HG02588 (cell line): ENCODE measurements around the gene MMP24.

Experiments used
- ATAC-seq: cut with Tn5 transposase; IDR thresholded peaks from one replicate; pipeline ENCODE4 v1.9.1; 2021; ENCODE audit warnings: mild to moderate bottlenecking, moderate library complexity; ENCODE audit not compliant: unreplicated experiment

MMP24 gene

GRCh38 chr20:35291654-35292503 lies 65.4 kb downstream of the MMP24 start, which contains the start of gene FAM83C:
FAM83C (minus strand) TSS chr20:35292425; CDS start chr20:35292304, 121 bp downstream.
- no peak for ATAC-seq

DNA sequence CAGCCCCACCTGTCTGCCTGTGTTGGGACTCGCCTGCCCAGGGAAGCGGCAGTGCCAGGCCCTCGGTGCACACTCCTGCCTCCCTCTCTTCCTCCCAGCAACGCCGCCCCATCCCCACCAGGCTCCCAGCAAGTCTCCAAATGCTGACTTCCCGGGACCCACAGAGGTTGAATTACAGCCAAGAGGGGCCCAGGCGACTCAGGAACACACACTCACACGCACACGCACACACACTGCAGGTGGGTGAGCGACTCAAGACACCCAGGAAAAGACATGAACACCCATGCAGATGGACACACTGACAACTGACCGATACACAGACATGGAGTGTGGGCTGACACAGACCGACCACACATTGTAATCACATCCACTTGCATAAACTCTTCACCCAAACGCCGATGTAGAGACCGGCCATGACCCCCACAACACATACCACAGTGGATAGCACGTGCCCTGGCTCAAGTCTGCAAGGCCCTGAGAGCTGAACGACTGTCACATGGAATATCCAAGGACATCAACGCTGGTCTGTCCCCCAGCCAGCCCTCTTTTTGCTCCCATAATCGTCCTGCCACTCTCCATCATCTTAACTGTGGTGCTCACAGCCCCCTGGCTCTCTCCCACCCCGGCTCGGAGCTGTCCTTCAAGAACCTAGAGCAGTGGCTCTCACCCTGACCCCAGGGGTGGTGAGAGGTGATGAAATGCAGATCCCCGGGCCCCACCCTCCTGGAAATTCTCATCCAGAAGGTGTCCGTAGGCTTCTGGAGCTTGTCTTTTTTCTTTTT lies 66.2 kb downstream of the MMP24 start:
- ATAC-seq: no peak

DNA sequence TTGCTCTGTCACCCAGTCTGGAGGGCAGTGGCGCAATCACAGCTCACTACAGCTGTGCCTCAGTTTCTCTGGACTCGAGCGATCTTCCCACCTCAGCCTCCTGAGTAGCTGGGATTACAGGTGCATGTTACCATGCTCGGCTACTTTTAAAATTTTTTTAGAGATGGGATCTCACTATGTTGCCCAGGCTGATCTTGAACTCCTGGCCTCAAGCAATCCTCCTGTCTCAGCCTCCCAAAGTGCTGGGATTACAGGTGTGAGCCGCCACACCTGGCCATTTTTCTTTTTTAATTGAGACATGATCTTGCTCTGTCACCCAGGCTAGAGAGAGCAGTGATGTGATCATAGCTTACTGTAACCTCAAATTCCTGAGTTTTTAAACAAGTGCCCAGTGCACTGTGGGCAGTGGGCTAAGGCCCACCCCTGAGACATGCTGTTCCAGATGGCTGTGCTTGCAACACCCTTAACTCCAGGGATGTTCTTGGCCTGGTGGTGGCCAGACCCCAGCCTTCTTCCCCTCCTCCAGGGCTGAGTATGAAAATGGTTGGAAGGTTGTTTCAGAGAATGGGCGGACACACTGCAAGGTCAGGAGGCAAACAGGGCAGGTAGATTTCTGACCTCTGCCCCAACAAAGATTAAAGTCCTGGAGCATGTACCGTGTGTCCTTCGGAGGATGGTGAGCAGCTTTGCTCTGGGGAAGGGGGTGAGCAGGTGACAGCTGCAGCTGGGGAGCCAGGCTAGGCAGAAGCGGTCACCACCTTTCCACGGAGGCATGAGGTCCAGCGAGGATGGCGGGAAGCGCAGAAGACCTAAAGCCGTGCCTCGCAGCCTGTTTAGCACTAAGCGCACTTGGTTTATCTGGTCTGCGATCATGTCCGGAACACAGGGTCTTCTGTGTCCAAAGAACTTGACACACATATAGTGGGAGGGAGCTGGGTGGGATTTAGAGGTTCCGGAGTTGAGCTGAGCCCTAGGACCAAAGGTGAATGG lies 67.1 kb downstream of the MMP24 start:
- ATAC-seq: no peak

GRCh38 chr20:35294293-35294685 lies 67.8 kb downstream of the MMP24 start:
- ATAC-seq: no peak

- no peak for ATAC-seq
Measured at GRCh38 chr20:35295058-35295457, 68.6 kb downstream of the MMP24 start.

DNA sequence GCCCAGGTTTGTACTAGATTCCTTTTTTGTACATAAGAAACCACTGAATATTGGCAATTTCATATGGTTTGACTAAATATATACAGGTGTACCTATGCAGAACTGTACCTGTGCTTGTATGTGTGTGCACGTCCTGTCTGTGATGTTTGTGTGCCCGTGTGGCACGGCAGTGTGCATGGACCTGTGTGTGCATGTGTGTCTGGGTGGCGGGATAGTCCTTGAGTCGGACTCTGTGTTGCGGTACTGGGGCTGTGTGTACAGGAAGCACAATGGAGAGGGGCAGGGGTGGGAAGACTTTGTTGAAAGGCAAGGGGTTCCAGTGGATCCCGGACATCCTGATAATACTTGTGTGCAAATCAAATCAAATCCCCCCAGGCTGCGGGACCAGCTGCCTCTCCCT lies 69.2 kb downstream of the MMP24 start:
- ATAC-seq: no peak

DNA sequence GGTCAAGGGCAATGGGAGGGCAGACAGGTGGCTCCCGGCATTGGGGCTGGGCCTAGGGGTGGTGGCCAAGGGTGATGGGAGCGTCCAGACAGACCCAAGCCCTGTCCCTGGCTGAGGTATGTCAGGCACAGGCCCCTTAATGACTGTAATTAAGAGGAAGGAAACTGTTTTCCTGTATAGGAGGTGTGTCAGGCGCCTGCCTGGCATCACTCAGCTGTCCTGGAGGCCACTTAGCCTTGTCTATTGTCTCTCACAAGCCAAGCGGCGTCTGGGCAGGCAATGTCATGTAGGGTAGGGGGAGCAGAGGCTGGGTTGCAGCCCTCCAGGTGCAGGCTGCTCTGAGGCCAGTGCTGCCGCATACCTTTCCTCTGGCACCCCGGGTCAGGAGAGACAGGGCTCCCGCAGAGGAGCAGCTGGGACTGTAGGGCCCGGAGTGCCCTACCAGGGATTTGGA lies 69.6 kb downstream of the MMP24 start:
- no peak for ATAC-seq

DNA sequence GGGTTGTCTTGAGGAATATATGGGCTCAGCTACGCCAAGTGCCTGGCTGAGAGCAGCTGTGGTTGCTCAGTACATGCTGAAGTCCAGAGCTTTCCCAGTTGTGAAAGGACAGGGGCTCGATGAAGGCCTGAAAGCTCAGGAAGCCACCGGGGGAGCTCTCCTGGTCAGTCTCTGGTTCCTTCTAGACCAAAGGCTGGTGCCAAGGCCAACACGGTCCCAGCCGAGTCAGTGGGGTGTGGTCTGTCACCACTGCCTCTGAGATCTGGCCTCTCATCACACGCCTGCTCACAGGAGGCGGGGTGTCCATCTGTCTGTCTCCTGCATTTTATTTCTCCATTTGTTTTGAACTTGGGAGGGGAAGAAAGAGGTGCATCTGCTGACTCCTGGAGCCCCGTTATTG lies 70.7 kb downstream of the MMP24 start:
- no peak for ATAC-seq

GRCh38 chr20:35297740-35298139 lies 71.2 kb downstream of the MMP24 start:
- no peak for ATAC-seq

GRCh38 chr20:35298264-35298663 lies 71.8 kb downstream of the MMP24 start:
- no peak for ATAC-seq

- no peak for ATAC-seq
Measured at GRCh38 chr20:35299780-35300179, 73.3 kb downstream of the MMP24 start.

- no peak for ATAC-seq
Measured at GRCh38 chr20:35300469-35301262, 74.2 kb downstream of the MMP24 start.

DNA sequence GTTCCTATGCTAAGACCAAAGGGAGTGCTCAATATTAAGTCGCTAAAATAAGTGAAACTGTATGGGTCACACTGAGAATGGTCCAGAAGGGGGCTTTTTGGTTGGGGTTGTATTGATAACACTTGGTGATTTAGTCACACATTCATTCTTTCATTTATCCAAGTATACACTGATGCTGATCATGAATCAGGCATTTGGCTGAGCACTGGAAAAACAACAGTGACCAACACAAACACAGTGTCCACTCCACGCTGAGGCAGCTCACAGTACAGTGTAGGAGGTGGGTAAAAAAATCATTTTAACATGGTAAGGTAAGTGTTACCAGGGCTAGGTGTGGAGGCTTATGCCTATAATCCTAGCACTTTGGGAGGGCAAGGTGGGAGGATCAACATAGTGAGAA lies 74.9 kb downstream of the MMP24 start:
- no peak for ATAC-seq

GRCh38 chr20:35302421-35303335 lies 76.2 kb downstream of the MMP24 start:
- ATAC-seq: no peak

DNA sequence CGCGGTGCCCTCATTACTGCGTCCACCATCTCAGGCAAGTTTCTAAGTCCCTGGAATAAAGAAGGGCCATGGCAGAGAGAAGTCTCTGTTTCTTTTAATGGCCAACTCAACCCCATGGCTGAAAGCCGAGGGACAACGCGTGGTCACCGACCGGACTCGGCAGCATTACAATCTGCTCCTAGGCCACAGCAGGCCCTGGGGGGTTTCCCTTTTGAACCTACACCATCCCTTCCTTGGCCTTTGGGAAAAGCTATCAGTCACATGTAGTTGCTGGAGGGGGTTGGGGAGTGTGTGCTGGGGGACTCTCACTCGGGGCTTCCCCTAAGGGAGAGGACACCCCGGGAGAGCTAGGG lies 76.9 kb downstream of the MMP24 start:
- ATAC-seq: no peak

- no peak for ATAC-seq
Measured at GRCh38 chr20:35303735-35304491, 77.4 kb downstream of the MMP24 start.

- no peak for ATAC-seq
Measured at GRCh38 chr20:35304956-35305355, 78.5 kb downstream of the MMP24 start.
